C4-2B (cell line): Measurements from ENCODE around the gene SLC9A6.

Experiments used
- ZFX ChIP-seq: fragments of 450-650 bp; IDR thresholded peaks from 2 replicates; pipeline ENCODE4 v1.6.1; 2017
- TF ChIP-seq, protein P1 (sequence below): fragments of 450-650 bp; conservative IDR thresholded peaks from 2 replicates; pipeline ENCODE4 v1.5.1; 2017; ENCODE audit warnings: mild to moderate bottlenecking

DNA sequence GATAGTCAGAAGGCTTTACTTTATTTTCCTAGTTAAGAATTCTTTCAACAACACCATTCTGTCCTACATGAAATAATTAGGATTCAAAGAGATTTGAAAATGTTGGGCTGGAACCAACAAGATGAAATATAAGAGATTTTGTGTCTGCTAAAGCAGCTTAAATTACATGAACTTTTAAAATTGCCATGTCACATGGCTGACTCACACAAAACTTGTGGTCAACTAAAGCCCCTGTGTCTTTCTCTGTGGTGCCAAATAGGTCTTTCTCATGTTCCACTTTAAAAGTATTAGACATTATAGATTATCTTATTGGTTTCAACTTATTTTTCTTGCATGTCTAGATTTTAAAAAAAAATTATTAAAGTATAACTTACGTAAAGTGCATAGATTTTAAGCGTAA, 101.3 kb downstream of the SLC9A6 start:
- TF ChIP-seq, protein P1, sequence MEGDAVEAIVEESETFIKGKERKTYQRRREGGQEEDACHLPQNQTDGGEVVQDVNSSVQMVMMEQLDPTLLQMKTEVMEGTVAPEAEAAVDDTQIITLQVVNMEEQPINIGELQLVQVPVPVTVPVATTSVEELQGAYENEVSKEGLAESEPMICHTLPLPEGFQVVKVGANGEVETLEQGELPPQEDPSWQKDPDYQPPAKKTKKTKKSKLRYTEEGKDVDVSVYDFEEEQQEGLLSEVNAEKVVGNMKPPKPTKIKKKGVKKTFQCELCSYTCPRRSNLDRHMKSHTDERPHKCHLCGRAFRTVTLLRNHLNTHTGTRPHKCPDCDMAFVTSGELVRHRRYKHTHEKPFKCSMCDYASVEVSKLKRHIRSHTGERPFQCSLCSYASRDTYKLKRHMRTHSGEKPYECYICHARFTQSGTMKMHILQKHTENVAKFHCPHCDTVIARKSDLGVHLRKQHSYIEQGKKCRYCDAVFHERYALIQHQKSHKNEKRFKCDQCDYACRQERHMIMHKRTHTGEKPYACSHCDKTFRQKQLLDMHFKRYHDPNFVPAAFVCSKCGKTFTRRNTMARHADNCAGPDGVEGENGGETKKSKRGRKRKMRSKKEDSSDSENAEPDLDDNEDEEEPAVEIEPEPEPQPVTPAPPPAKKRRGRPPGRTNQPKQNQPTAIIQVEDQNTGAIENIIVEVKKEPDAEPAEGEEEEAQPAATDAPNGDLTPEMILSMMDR: no peak
- TF ChIP-seq ZFX: no peak
